CD4-positive, alpha-beta T cell treated with Interleukin-17A for 4 hours (primary cell): ENCODE data around the gene ZNF641.
"Not testable (repeated sequence)": the region's sequence is repeated elsewhere in the genome, so short reads cannot be mapped to it uniquely, and the experiment has no call there.

ENCODE experiments used
- DNase-seq: peaks from one replicate; pipeline ENCODE4 v3.0.0-alpha.2; 2020; ENCODE audit warnings: mixed read lengths

The ZNF641 gene

GRCh38 chr12:48333680-48334079, 17.0 kb downstream of the ZNF641 start:
- DNase-seq: not testable (repeated sequence)

- DNase-seq: no peak
Observed at GRCh38 chr12:48331399-48331798, 19.3 kb downstream of the ZNF641 start.

GRCh38 chr12:48329199-48329939, 21.4 kb downstream of the ZNF641 start:
- DNase-seq: no peak

GRCh38 chr12:48316491-48316890, 34.2 kb downstream of the ZNF641 start:
- DNase-seq: no peak

GRCh38 chr12:48311313-48311712, 39.4 kb downstream of the ZNF641 start:
- no peak for DNase-seq

GRCh38 chr12:48307269-48307668, 43.5 kb downstream of the ZNF641 start:
- no peak for DNase-seq

GRCh38 chr12:48305190-48305589, 45.5 kb downstream of the ZNF641 start:
- no peak for DNase-seq

GRCh38 chr12:48302161-48302911, 48.4 kb downstream of the ZNF641 start:
- no peak for DNase-seq

GRCh38 chr12:48300774-48301173, 49.9 kb downstream of the ZNF641 start:
- DNase-seq: no peak

GRCh38 chr12:48296586-48297282, 54.0 kb downstream of the ZNF641 start:
- peak; percentile 67 for DNase-seq

- no peak for DNase-seq
Observed at GRCh38 chr12:48292040-48292439, 58.7 kb downstream of the ZNF641 start.

GRCh38 chr12:48291511-48291910, 59.2 kb downstream of the ZNF641 start:
- DNase-seq: no peak

- DNase-seq: no peak
Observed at GRCh38 chr12:48288387-48289268, 62.1 kb downstream of the ZNF641 start.
